GM18519 (cell line): ENCODE results near the gene TRPV6.

Experiments
- ATAC-seq: cut with Tn5 transposase; IDR thresholded peaks from one replicate; pipeline ENCODE4 v1.9.1; 2021; ENCODE audit warnings: mild to moderate bottlenecking, moderate library complexity; ENCODE audit not compliant: unreplicated experiment, low FRiP score

TRPV6 gene

DNA sequence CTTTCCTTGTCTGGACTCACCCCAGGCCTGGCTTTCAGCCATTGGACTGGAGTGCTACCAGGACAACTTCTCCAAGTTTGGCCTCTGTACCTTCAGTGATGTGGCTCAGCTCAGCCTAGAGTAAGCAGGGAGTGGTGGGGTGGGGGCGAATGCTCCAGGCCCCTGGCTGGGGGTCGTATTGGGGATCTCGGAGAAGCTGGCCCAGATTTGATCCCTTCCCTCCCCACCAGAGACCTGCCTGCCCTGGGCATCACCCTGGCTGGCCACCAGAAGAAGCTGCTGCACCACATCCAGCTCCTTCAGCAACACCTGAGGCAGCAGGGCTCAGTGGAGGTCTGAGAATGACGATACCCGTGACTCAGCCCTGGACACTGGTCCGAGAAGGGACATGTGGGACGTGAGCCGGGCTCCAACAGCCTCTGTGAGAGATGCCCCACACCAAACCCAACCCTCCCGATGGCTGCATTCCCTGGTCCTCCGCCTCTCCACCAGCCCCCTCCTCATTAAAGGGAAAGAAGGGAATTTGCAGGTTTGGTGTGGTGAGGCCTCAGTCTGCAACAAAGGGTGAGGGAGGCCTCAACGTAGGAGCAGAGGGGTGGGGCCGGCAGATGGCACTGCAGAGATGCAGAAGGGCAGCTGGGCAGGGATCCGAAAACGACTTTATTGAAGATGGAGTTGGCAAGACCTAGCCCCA is 14.8 kb downstream of the TRPV6 start:
- ATAC-seq = no peak

DNA sequence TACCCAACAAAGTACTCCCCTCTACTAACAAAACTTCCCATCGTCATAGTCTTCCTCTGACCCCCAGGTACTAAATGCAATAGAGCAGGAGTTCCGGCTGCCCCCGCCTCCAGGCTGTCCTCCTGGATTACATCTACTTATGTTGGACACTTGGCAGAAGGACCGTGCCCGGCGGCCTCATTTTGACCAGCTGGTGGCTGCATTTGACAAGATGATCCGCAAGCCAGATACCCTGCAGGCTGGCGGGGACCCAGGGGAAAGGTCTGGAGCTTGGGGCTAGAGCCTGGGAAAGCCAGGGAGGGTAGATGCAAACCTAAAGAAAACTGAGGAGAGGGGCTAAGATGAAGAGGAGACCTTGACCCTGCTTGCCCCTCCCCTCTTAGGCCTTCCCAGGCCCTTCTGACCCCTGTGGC is 15.4 kb downstream of the TRPV6 start:
- no peak for ATAC-seq

- no peak for ATAC-seq
Observed at GRCh38 chr7:142869434-142869833, 16.1 kb downstream of the TRPV6 start.

GRCh38 chr7:142868986-142869415 is 16.5 kb downstream of the TRPV6 start:
- no peak for ATAC-seq

- ATAC-seq = no peak
Observed at GRCh38 chr7:142868188-142868985, 17.2 kb downstream of the TRPV6 start.

DNA sequence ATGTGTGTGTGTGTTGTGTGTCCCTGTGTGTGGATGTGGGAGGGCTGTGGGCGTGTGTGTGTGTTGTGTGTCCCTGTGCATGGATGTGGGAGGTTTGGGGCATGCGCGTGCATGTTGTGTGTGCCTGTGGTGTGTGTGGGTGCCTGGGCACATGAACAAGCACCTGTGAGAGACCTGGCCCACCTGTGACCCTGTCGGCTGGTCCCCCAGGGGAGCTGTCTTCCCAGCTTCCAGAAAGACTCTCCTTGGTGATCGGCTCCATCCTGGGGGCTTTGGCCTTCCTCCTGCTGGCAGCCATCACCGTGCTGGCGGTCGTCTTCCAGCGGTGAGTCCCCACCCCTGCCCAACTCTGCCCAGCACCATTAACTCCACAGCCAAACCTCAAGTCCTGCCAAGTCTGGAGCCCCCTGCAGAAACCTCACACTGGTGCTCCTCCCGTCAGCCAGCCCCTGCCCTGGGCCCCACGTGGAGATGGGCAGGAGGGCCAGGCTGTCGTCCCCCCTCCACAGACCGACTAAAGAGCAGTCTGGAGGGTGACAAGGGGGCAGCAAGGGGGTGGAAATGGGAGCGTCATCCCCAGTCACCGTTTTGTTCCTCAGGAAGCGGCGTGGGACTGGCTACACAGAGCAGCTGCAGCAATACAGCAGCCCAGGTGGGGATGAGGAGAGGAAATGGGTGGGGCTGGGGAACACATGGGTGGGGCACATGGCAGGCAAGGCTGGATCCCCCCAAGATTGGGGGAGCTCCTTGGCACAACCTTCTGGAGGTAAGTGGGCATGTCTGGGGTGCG is 18.0 kb downstream of the TRPV6 start:
- no peak for ATAC-seq

DNA sequence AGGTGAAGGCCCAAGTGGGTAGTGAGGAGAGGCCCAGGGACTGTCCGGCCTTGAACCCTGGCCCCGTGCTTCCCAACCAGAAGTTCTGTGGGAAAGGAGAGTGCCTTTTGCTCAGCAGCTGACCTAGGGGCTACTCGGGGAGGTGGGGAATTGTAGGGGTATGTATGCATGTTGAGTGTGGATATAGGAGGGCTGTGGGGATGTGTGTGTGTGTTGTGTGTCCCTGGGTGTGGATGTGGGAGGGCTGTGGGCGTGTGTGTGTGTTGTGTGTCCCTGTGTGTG is 18.5 kb downstream of the TRPV6 start:
- ATAC-seq = no peak

- no peak for ATAC-seq
Observed at GRCh38 chr7:142866361-142867096, 19.0 kb downstream of the TRPV6 start.

GRCh38 chr7:142865766-142866165 is 19.8 kb downstream of the TRPV6 start:
- no peak for ATAC-seq

DNA sequence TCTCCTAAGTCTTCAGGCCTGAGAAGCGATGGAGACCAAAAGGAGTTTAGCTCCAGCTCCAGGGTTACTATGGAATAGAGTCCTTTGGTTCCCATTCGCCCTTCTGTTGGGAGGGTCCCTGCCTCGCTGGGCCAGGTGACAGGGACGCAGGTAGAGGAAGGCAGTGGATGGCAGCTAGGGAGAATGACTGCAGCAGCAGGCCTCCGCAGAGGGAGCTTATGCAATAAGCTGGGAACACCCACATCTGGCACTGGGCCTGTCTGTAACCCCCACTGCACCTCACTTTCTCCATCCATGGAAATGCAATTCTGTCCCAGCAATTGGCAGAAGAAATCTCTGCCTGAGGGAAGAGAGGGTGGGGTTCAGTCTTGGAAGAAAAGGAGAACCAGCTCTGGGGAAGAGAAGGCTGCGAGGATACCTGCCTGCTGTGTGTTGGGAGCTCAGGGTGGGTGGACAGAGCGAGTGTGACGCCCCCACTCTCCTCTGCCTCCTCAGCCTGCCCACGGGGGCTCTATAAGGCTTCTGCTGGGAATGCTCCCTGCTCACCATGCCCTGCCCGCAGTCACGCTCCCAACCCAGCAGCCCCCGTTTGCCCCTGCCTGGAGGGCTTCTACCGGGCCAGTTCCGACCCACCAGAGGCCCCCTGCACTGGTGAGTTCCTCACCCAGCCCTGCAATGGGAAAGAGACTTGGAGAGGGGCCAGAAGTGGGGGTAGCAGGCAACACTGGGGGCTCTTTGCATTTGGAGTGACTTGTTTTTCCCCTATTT is 20.4 kb downstream of the TRPV6 start:
- no peak for ATAC-seq

DNA sequence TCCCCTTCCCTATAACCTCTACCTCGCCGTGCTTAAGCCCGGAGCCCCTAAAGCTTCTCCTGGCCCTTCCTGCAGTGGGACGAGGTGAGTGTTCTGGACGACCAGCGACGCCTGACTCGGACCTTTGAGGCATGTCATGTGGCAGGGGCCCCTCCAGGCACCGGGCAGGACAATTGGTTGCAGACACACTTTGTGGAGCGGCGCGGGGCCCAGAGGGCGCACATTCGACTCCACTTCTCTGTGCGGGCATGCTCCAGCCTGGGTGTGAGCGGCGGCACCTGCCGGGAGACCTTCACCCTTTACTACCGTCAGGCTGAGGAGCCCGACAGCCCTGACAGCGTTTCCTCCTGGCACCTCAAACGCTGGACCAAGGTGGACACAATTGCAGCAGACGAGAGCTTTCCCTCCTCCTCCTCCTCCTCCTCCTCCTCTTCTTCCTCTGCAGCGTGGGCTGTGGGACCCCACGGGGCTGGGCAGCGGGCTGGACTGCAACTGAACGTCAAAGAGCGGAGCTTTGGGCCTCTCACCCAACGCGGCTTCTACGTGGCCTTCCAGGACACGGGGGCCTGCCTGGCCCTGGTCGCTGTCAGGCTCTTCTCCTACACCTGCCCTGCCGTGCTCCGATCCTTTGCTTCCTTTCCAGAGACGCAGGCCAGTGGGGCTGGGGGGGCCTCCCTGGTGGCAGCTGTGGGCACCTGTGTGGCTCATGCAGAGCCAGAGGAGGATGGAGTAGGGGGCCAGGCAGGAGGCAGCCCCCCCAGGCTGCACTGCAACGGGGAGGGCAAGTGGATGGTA is 21.5 kb downstream of the TRPV6 start:
- no peak for ATAC-seq

DNA sequence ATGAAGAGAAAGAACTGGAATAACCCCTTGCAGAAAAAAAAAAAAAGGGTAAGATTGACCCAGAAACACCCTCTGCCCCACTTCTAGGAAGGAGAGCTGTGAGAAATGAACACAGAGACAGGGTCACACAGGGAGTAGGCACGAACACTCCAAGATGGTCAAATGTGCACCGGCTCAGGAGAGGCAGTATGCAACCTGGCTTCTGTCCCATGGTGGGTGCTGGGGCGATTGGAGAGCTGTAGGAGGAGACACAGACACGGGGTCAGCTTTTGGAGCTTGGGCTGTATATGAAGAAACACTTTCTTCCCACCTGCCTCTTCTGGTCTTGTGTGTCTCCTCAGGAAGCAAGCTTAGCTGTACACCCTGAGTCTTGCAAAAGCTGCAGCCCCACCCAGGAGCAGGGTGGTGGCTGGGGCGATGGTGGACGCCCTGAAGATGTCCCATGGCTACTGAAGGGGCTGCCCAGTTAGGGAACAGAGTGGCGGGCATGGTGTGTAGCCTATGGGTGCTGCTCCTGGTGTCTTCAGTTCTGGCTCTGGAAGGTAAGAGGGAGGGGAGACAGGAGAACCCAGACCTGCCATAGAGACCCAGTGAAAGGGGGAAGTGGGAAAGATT is 22.7 kb downstream of the TRPV6 start:
- no peak for ATAC-seq

DNA sequence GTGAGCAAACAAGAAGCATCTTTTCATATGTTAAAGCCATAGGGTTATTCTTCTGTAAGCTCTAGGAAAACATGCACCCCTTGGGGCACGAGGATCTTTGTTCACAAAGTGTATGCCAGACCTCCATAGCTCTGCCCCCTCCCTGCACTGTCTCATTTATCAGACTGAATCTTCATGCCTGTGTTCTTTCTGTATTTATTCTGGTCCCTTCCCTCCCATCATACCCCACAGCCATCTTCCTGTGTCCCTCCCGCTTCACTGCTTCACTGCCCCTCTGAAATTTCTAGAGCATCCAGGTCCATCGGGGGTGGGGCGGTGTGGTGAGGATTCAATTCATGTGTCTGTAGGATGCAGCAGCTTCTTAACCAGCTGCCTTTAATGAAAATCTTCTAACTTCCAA is 23.2 kb downstream of the TRPV6 start:
- no peak for ATAC-seq

- ATAC-seq = no peak
Observed at GRCh38 chr7:142860968-142861367, 24.6 kb downstream of the TRPV6 start.

- ATAC-seq = no peak
Observed at GRCh38 chr7:142859829-142860228, 25.7 kb downstream of the TRPV6 start.

GRCh38 chr7:142859411-142859810 is 26.1 kb downstream of the TRPV6 start:
- no peak for ATAC-seq

- ATAC-seq = no peak
Observed at GRCh38 chr7:142857625-142858024, 27.9 kb downstream of the TRPV6 start.

DNA sequence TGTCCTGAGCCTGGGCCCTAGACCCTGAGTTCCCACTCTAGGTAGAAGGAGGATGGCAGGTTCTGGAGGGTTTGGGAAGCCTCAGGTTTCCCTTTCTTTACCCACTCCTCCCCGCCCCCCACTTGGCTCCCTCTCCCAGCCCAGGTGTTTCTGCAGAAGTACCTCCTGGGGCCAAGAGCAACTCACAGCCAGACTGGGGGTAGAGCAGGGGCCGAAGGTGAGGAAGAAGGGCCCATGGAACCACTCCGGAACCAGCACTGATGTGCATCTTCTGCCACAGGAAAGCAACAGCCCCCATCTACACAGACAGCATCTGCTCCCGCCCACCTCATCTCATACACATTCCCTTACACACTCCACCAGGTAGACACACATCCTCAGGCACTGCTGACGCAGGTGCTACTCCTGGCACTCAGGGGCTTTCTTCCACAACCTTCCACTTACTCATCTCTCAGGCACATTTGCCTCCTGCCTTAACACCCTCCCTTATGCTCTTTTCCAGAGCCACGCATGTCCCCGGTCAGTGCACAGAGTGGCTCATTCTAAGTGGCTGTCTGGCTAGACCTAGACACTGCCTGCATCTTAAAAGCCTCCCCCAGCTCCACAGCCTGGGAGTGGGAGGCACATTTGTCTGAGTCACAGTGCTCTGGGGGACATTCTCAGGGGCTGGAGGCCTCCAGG is 28.8 kb downstream of the TRPV6 start:
- ATAC-seq = no peak
